Measurements from ENCODE around the gene SCFD1.
"Not testable (repeated sequence)": the region's sequence is repeated elsewhere in the genome, so short reads cannot be mapped to it uniquely, and the experiment has no call there.

SCFD1 gene

DNA sequence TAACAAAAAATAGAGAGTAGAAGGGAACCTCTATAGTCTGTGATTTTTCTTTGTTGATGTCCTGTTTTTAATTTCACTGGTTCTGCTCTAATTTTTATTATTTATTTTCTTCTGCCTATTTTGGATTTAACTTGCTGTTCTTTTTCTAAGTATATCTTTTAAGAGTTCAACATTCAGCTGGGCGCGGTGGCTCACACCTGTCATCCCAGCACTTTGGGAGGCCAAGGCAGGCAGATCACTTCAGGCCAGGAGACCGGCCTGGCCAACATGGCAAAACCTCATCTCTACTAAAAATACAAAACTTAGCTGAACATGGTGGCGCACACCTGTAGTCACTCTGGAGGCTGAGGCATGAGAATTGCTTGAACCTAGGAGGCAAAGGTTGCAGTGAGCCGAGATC is 58.7 kb downstream of the SCFD1 start:
- not testable (repeated sequence) for DNase-seq

DNA sequence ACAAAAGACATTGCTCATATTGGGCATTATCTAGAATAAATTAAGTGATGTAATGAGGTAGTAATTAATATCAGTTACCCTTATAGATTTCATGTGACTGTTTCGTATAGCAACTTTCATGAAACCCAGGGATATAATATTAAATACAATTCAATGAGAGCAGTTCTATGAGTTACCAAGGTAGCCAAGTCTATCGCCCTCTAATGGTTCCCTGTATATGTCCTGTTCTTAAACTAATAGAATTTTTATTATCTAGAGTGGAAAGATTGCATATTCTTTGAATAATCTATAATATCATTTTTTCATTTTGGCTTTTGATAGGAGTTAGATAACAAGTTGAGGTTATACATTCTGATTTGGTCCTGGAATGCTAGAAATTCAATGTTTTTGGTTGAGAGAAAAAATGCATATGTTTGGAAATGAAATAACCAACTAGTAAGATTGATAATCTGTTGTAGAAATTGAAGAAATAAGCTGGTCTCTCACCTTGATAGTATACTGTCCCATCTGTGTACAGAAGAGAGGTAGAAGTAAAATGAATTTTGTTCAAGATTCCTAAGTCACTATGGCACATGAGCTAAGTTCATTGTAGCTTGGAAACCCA is 59.7 kb downstream of the SCFD1 start:
- DNase-seq = no peak

DNA sequence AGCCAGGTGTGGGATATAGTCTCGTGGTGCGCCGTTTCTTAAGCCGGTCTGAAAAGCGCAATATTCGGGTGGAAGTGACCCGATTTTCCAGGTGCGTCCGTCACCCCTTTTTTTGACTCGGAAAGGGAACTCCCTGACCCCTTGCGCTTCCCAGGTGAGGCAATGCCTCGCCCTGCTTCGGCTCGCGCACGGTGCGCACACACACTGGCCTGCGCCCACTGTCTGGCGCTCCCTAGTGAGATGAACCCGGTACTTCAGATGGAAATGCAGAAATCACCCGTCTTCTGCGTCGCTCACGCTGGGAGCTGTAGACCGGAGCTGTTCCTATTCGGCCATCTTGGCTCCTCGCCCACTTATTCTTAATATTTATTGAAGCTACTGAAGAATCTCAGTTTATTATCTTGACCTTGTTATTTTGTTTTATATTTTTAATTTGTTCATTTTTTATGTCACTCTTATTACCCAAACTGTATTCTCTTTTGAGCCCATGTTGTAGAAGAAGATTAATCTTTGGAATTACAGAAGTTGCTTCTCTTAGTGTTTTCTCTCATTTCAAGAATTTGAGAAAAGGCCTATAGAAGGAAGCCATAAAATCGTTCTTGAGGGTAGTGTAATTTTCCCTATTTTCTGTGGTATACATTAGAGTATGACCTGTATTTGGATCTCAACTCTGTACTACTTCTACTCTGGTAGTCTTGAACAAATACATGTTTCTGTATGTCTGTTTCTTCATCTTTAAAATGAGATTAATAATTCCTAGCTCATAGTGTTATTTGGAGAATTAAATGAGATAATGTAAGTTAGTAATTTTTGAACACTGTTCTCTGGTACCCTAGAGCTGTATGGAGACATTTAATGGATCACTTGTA is 68.6 kb downstream of the SCFD1 start:
- DNase-seq = peak; percentile 4

DNA sequence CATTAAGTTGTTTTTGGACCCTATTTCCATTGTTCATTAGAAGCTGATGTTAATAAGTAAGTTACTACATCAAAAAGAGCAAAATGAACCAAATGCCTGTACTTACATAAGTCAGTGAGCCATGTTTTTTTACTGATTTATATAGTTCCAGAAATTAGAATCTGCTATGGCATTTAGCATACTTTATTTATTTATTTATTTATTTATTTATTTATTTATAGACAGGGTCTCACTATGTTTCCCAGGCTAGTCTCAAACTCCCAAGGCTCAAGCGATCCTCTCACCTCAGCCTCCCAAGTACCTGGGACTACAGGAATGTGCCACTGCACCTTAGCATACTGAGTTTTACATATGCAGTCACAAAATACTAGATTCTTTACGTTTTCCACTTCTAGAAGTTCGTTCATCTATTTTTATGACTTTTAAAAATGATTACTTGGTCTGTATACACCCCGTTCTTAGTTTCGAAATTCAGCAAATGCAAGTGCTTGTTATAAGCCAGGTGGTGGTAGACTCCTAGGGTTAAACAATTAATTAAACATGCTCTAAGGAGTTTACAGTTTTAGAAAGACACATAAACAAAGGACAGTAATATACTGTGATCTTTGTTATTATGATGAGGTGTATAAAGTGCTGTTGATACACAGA is 69.8 kb downstream of the SCFD1 start:
- no peak for DNase-seq

DNA sequence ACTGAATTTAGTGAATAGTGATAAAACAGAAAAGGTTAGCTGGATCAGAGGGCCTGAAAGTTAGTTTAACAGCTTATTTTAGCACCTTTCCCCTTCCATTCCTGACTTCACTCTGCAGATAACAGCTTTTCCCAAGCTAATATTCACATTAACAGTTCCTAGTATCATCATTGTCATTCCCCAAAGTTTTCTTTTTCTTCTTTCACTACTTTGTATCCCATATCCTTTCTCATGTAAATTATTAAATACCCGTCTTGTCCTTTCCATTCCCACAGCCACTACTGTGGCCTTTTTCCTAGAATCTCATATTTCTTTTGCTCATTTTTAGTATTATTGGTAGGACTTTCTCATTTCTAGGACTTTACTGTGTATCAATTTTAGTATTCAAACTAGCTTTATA is 70.5 kb downstream of the SCFD1 start:
- no peak for DNase-seq

DNA sequence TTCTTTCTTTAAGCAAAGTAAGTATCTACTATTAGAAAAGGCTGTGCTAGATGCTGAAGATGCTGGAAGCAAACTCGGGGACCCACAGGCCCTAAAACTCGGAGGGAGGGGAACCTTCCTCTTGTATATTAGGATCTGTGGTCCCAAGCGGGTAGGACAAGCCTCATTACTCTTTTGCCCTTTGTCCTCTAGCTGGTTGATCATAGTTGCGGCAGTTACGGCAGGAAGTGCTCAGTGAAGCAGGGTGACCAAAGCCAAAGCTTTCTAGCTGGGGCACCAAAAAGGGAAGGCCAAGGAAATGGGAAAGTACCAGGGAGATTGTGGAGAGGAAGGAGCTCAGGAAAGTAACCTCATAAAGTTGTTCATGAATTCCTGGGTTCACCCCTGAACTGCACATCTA is 76.3 kb downstream of the SCFD1 start:
- no peak for DNase-seq

DNA sequence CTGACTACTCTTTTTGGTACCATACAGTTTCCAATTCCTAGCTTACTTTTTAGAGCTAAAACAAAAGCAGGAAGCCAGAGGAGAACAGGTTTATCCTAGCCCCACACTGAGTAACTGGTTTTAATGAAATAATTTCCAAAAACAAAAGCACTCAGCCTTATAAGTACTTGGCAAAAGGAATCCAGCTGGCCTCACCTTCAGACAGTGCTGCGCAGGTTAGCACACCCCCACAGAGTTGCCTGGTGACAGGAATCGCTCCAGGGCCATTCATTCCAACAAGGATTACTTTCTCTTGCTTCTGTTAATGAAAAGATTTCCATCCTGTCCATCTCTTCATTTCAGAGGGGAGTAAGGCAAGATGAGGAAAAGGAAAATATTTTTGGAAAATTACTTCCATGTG is 84.6 kb downstream of the SCFD1 start:
- DNase-seq = no peak

DNA sequence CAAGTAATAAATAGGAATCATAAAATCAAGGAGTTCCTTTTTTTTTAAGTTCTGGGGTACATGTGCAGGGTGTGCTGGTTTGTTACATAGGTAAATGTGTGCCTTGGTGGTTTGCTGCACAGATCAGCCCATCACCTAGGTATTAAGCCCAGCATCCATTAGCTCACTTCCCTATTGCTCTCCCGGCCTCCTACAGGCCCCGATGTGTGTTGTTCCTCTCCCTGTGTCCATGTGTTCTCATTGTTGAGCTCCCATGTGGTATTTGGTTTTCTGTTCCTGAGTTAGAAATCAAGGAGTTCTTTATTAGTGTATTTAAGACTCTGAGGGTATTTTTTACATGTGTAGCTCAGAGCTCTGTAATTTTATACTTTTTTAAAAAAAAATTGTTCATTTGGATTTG is 86.0 kb downstream of the SCFD1 start:
- no peak for DNase-seq

DNA sequence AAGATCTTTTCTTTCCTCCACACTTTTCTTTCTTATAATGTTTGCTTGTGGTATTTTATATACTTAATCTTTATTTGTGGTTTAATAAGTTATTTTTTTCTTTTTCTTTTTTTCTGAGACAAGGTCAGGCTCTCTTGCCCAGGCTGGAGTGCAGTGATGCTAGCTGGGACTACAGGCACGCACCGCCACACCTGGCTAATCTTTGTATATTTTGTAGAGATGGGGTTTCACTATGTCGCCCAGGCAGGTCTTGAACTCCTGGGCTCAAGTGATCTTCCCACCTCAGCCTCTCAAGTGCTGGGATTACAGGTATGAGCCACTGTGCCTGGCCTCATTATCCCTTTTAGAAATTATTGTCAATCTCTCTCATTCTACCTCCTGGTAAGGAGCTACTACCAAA is 87.1 kb downstream of the SCFD1 start:
- DNase-seq = no peak

DNA sequence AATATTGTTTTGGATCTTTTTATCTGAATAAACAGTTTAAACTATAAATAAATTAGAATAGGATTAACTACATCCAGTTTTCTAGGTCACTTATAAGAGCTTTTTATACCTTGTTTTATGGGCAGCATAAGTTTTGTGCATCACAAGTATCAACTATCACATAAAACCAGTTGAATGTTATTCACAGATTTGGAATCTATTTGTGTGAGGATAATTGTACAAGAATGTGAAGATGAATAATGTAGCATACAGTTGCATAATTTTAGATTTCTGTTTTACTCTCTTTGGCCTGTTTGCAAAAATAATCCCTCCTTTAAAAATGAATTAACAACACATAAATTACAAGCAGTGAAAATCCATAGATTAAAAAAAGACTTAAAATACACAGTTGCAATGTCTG is 88.8 kb downstream of the SCFD1 start:
- DNase-seq = no peak

DNA sequence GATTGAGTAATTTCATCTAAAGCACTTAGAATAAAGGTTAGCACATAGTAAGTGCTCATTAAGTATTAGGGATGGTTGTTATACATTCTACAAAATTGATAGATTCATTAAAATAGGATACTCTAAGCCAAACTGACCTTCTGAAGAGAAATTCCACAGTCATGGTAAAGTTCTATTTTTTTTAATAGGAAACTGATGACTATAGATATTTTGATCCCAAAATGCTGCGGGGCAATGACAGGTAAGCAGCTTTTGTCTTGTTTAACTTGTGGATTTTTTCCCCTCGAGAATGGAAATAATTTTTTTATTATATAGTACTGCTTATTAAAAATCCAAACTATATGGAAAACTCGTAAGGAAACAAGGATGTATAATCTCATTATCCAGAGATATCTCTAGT is 97.0 kb downstream of the SCFD1 start:
- DNase-seq = no peak

DNA sequence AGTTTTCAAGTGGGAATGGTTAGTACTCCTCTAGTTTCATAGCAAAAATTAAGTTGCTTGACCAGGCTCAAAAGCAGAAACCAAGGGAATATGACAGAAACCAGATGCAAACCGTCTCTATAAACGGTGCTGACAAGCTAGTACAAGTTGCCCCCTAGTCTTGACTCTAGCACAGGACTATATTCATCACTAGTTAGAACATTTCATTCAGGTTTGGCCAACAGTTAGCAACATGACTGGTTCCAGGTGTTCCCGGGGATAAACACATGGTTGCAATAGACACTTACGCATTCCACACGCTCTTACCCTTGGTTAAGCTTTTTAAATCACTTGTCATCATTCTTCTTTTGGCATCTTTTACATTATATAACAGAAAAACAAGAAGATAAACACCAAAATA is 103.6 kb downstream of the SCFD1 start:
- DNase-seq = no peak

DNA sequence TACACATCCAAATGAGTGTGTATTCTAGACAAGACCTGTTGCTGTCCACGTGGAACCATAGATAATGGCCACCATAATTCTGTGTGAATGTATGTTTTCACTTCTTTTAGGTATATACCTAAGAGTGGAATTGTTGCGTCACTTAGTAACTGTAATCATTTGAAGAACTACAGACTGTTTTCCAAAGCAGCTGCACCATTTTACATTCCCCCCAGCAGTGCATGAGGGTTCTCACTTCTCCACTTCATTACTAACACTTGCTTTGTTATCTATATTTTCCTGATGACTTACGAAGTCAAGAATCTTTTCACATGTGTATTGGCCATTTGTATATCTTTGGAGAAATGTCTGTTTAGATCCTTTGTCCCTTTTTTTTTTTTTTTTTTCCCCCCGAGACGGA is 106.4 kb downstream of the SCFD1 start:
- no peak for DNase-seq

DNA sequence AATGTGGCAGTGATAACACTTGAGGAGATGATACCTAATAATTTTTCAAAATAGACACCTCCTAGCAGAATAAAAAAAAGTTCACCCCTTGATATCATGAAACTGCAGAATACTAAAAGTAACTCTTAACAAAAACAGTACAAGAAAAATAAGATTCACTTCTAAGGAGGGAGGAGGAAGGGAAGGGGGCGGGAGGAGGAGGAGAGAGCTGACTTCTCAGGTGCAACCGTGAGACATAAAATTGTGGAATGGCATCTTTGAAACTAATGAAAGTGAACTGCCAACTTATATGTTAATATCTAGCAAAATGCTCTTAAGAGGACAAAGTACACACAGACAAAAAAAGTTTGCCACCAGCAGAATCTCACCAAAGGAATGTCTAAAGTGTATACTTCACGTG is 115.8 kb downstream of the SCFD1 start:
- DNase-seq = no peak

DNA sequence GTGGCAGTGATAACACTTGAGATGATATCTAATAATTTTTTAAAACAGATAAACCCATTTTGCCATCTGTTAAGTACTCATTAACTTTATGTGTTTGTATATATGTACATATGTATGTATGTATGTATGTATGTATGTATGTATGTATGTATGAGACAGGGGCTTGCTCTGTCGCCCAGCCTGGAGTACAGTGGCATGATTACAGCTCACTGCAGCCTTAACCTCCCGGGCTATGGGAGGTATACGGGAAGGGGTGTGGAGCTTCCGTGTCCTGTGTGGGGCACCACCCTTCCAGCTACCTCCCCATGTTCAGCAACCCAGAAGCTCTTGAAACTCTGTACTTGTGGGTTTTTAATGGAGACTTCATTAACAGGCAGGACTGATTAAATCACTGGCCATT is 116.9 kb downstream of the SCFD1 start:
- DNase-seq = no peak

DNA sequence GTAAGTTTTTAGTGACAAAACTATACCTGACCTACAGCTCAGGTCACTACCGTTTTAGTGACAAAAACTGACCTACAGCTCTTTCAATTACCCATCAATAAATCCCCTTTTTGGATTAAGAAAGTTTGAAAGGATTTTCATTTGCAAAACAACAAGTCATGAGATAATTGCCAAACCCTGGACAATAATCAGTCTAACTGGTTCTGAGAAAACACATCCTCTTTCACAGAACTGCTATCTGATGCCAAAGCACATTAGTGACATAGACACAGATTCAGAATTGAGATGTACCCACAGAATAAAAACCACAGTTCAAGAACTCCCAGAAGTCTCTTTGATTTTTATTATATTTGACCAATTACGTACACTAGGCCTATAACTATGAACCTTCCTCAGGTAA is 126.2 kb downstream of the SCFD1 start:
- no peak for DNase-seq

DNA sequence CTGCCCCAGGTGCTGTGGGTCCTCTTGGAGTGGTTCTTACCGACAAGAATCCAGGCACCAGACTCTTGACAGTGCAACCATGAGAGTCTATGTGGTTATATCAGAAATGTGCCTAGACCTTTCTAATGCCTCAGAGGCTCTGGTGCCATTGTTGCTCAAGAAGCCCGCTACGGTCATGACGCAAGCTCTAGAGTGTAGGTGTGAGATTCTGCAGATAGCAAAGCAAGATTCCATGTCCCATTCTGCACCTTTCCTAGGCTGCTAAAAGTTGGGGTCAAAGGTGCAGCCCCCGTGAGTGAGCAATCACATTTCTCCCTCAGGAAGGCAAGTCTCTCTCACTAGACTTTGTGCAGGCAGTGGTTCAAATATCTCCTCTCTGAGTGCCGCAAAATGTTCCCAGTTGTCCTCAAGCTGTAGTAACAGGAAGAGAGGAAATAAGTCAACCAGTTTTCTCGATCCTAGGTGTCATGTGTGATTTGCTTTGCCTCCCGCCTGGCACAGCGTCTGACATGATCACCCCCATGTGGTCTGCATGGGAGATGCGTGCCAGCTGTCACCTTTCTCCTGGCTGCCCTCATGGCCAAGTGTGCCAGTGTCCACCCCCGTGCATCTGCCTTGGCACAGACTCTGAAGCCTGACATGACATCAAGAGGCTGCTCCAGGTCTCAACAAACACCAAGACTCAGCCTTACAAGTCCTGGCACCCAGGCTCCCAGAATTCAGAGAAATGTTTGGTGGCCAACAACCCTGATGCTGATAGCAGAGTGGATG is 129.7 kb downstream of the SCFD1 start:
- no peak for DNase-seq

DNA sequence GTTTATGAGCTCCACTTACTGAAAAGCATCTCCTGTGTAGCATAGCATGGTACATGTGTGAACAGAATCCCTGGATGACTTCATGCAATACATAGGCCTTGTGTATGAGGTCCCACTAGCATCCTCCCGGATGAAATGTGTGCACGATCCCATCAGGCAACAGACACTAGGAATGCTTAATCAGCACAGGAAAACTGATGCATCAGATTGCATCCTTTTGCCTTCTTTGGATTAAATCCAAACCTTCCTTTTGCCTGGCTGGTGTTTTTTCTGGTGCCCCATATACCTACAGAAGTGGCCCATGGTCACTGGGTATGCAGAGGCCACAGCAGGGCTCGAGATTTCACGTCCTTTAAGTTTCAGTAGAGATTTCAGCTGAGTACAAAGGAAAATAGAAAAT is 131.3 kb downstream of the SCFD1 start:
- no peak for DNase-seq

DNA sequence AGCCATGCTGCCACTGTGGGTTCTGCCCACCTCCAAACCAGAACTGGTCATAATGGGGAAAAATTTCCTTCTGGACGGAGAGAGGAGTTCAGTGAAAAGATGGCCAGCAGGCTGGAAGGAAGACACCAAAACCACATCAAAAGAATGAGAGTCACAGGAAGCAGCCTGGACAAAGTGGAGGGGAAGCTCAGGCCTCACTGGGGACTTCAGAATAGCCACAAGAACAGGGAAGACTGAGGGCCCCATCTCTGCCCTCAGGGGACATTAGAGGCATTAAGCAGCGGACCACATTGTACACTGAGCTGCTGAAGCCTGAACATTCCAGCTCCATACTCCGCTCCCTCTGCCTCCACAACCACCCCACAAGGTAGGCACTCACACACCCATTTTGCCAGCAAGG is 132.7 kb downstream of the SCFD1 start:
- DNase-seq = no peak

DNA sequence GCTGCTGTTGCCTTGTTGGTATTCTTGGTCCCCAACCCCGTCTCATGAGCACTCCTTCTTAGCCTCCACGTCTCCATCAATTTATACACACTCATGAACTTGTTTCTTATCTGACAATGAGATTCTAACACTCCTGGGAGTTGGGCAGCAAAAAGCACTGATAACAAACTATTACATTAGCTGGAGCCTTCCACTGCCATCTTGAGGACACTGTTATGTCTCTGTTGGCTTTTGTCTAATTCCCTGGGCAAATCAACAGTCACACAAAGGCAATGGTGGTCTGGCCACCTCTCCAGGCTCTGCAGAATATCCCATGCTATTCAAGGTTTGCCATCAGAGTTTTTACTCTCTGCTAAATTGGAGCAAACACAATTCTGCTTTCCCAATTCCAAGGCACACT is 134.5 kb downstream of the SCFD1 start:
- no peak for DNase-seq

DNA sequence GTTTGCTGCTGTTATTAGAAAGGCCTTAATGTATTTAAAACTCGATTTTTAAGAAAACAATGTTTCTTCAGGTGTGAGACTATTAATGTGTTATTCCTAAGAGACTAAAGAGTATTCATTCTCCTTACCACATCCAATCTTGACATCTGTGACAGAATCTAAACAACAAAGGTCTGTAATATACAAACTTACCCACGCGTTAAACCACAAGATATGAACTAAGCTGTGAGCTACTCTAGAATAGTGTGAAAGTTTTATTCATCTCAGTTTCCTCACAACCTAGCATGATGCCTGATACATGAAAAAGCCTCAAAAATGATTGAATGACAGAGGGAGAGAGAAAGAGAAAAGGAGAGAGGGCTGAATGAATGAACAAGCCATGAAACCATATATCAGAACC is 135.0 kb downstream of the SCFD1 start:
- DNase-seq = no peak

DNA sequence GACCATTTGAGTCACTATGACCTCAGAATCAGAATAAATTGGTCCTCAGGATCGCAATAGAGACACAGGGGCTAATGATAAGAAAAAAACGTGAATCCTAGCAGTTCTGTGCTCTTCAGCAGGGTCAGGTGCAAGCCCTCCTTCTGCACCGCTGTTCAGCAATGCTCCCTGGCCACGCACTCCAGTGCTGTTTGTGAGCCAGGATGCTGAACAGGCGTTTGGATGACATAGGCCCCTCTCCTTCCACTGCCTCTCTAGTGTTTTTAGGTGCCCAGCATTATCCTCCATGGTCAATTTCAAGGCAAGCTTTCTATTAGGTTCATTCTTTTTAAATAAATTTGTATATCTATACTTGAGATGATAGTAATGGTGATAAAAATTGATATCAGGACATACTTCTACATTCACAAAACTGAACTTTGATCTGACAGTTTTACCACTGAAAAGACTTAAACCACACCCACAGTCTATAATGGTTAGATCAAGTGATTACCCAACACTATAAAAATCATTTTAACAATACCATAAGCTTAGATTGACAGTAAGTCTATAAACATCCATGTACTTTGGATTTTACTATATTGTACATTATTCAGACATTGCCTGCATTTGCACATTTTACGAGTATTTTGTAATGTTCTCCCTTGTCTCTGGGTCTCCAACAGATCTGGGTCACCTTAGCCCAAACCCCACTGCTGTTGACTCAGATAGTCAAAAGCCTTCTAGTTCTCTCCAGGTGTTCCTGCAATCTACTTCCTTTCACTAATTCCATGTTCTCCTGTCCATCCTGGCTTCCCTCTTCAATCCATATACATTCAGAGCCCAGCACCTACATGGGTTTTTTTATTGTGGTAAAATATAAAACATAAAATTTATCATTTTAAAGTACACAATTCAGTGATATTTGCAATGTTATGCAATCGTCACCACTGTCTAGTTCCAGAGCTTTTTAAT is 137.3 kb downstream of the SCFD1 start:
- no peak for DNase-seq

Data from stimulated activated CD4-positive, alpha-beta T cell treated with anti-CD3 and anti-CD28 coated beads, Interleukin-1b, Interleukin-23, amount 100 ng/mL, for 48 hours (primary cell).